Measurements from ENCODE around the gene RIMS4.

GRCh38 chr20:44851545-44851944 is 41.2 kb upstream of the RIMS4 start:
- TF ChIP-seq CTCF (IDR thresholded peaks at IDR 0.05) (no peak; the same call in 1 of the 2 replicates), POLR2AphosphoS5 (IDR thresholded peaks at IDR 0.05; ENCODE audit: low read depth, low read length) (no peak), TCF7L2 (IDR thresholded peaks at IDR 0.05; ENCODE audit: low read depth, low read length) (no peak), SIN3A (IDR thresholded peaks at IDR 0.05; ENCODE audit: borderline replicate concordance, insufficient read depth, low read depth, low read length) (no peak)
